G401 (cell line): ENCODE data around the gene EML3. TPM values are rescaled to one million over a fixed set of nuclear protein-coding genes. Genes with fewer than 3 reads are reported as not detected.

Source experiments
- DNase-seq: peaks from one replicate; pipeline ENCODE4 v3.0.0-alpha.2; 2015; ENCODE audit warnings: low spot score
- in situ Hi-C: cut with HindIII; loops from 2 replicates; pipeline ENCODE4 v1.10.0; 2016; ENCODE audit warnings: low sequenced_read_pairs, mixed read lengths
- total RNA-seq: library from RNA; depleted of rRNA; stranded (reverse); fragments of >200 nt; shearing (Covaris generic); gene quantifications from 2 replicates; pipeline ENCODE4 v1.2.3, GENCODE V29; 2014; rRNA removed

EML3 gene
- total RNA-seq, 1 experiment from 2014 or later: 55.7 TPM

- no peak for DNase-seq
- in situ Hi-C loops: loop anchor here (25.0 kb wide), 1 partner anchor 120 kb away; no protein-coding TSS in a partner anchor
Observed at GRCh38 chr11:62556875-62557631, 55.5 kb downstream of the EML3 start.

- DNase-seq: peak; percentile 87
- in situ Hi-C loops: loop anchor here (25.0 kb wide), 1 partner anchor 119 kb away; no protein-coding TSS in a partner anchor
Observed at GRCh38 chr11:62556108-62556874, 56.3 kb downstream of the EML3 start.

- in situ Hi-C loops: loop anchor here (25.0 kb wide), 1 partner anchor 118 kb away; no protein-coding TSS in a partner anchor
Observed at GRCh38 chr11:62555464-62556107, 57.0 kb downstream of the EML3 start.

GRCh38 chr11:62554387-62555167, 58.0 kb downstream of the EML3 start:
- no peak for DNase-seq
- in situ Hi-C loops: loop anchor here (25.0 kb wide), 1 partner anchor 117 kb away; no protein-coding TSS in a partner anchor

More at GRCh38 chr11:62555464-62556107, 57.0 kb downstream of the EML3 start:
- DNase-seq: no peak

GRCh38 chr11:62553839-62554361, 58.7 kb downstream of the EML3 start:
- DNase-seq: no peak
- in situ Hi-C loops: loop anchor here (25.0 kb wide), 1 partner anchor 117 kb away; no protein-coding TSS in a partner anchor

GRCh38 chr11:62553080-62553838, 59.3 kb downstream of the EML3 start:
- in situ Hi-C loops: loop anchor here (25.0 kb wide), 1 partner anchor 116 kb away; no protein-coding TSS in a partner anchor
- DNase-seq: peak; percentile 54

GRCh38 chr11:62552485-62553079, 60.0 kb downstream of the EML3 start:
- in situ Hi-C loops: loop anchor here (25.0 kb wide), 1 partner anchor 115 kb away; no protein-coding TSS in a partner anchor
- no peak for DNase-seq

Other genes with a start within 250 kb of the EML3 start
- gene SCGB1A1, start 193.7 kb downstream of the EML3 start, total RNA-seq: not detected in 2 replicates
- 161 and 197 TPM in 2 replicates for gene AHNAK, start 66.0 kb downstream of the EML3 start, total RNA-seq
- 3,525 and 3,828 TPM in 2 replicates for gene EEF1G, start 38.9 kb downstream of the EML3 start, total RNA-seq
- gene TUT1, start 21.3 kb downstream of the EML3 start, total RNA-seq: 16.5 and 17.6 TPM in 2 replicates
- gene MTA2, start 10.9 kb downstream of the EML3 start, total RNA-seq: 190 and 224 TPM in 2 replicates
- 14.2 and 14.9 TPM in 2 replicates for gene ROM1, start 482 bp upstream of the EML3 start, total RNA-seq
- 58.5 and 67.4 TPM in 2 replicates for gene B3GAT3, start 9.2 kb upstream of the EML3 start, total RNA-seq
- 289 and 394 TPM in 2 replicates for gene GANAB, start 33.8 kb upstream of the EML3 start, total RNA-seq
- gene INTS5, start 40.5 kb upstream of the EML3 start, total RNA-seq: 30.0 and 33.5 TPM in 2 replicates
- 117 and 157 TPM in 2 replicates for gene C11orf98, start 52.4 kb upstream of the EML3 start, total RNA-seq
- gene CSKMT, start 52.5 kb upstream of the EML3 start, total RNA-seq: 12.7 and 13.5 TPM in 2 replicates
- 23.0 and 28.7 TPM in 2 replicates for gene UQCC3, start 58.9 kb upstream of the EML3 start, total RNA-seq
- 1.8 and 3.7 TPM in 2 replicates for gene LBHD1, start 59.5 kb upstream of the EML3 start, total RNA-seq
- 139 and 203 TPM in 2 replicates for gene UBXN1, start 66.3 kb upstream of the EML3 start, total RNA-seq
- 0.07 and 0.12 TPM in 2 replicates for gene LRRN4CL, start 76.8 kb upstream of the EML3 start, total RNA-seq
- gene BSCL2, start 94.6 kb upstream of the EML3 start, total RNA-seq: 48.7 and 59.6 TPM in 2 replicates
- gene GNG3, start 94.9 kb upstream of the EML3 start, total RNA-seq: 0.14 TPM in 1 of 2 replicates, not detected in the other
- gene HNRNPUL2, start 114.7 kb upstream of the EML3 start, total RNA-seq: 13.5 and 14.9 TPM in 2 replicates
- 34.3 and 47.2 TPM in 2 replicates for gene TTC9C, start 115.7 kb upstream of the EML3 start, total RNA-seq
- 10.6 and 14.1 TPM in 2 replicates for gene ZBTB3, start 141.4 kb upstream of the EML3 start, total RNA-seq
- 96.3 and 110 TPM in 2 replicates for gene POLR2G, start 148.8 kb upstream of the EML3 start, total RNA-seq
- gene TAF6L, start 158.6 kb upstream of the EML3 start, total RNA-seq: 38.3 and 55.0 TPM in 2 replicates
- gene TMEM179B, start 174.6 kb upstream of the EML3 start, total RNA-seq: 33.6 and 103 TPM in 2 replicates
- 52.9 and 55.5 TPM in 2 replicates for gene TMEM223, start 179.2 kb upstream of the EML3 start, total RNA-seq
- gene NXF1, start 192.7 kb upstream of the EML3 start, total RNA-seq: 10.2 and 23.3 TPM in 2 replicates
- gene STX5, start 219.3 kb upstream of the EML3 start, total RNA-seq: 40.9 and 49.0 TPM in 2 replicates
- gene TEX54, start 220.1 kb upstream of the EML3 start, total RNA-seq: not detected in 2 replicates
- gene WDR74, start 226.8 kb upstream of the EML3 start, total RNA-seq: 103 and 110 TPM in 2 replicates